Middle frontal gyrus (tissue), 1 donor: Measurements from ENCODE around the gene KIAA1210.
"Not testable (repeated sequence)": the region's sequence is repeated elsewhere in the genome, so short reads cannot be mapped to it uniquely, and the experiment has no call there.

ENCODE experiments used
- DNase-seq: peaks from one replicate; pipeline ENCODE4 v3.0.0-alpha.2; 2015; ENCODE audit warnings: low spot score; ENCODE audit errors: extremely low spot score

KIAA1210 gene

DNA sequence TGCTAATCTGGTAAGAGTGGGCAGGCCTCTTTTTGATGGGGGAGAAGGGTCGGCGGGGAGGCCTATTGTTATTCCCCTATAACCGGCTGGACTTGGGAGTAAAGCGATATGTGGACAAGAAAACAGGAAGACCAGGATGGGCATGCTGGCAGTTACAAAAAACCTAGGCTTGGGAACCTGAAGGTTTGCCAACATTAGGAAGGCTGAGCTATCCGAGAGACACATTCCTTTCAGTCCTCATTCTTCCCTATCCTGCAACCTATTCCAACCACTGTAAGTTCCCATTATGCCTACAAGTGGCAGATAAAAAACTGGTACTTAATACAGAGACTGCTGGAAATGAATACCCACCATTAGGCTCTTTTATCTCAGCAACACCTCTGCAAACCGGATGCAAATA is 87.2 kb downstream of the KIAA1210 start:
- DNase-seq, result no peak

DNA sequence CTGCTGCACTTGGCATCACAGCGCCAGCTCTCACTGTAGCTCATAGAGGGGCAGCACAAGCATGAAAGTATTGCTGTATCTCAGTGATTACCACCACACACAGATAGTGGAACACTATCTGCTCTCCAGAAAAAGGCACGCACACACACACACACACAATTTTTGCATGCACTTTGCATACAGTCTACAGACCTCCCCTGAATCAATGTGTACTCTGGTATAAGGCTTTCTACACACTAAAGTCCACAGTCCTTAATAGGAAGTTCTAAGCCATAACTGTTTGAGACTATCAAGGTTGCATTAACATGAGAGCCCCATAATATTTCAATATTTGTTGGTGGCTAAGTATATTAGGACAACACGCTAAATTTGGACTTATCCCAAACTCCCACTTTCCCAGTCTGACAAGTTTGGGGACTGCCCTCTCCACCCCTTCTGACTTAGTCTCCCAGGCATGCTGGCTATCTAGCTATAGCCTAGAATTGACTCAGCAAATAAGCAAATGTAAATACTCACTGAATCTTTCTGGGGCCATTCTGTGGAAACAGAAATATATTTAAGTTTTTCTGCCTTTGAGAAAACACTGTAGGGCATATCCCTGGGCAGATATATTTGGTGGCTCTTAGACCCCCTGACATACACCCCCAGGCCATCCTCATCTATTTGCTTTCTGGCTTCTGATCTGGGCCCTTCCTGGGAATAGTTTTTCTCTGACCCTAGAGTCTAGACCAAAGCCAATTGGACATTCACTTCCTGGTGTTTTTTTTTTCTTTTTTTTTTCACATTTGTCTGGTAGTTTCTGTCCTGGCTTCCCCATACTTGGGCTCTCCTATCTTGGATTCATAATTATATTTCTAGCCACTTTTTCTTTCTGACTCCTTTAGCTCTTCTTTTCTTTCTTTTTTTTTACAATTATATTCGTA is 91.2 kb downstream of the KIAA1210 start:
- DNase-seq, result no peak

GRCh38 chrX:119030990-119031389 is 96.6 kb downstream of the KIAA1210 start:
- DNase-seq, result no peak

GRCh38 chrX:119029656-119030055 is 98.0 kb downstream of the KIAA1210 start:
- not testable (repeated sequence) for DNase-seq

GRCh38 chrX:119028733-119029330 is 98.8 kb downstream of the KIAA1210 start:
- no peak for DNase-seq
